ENCODE results near the gene C15orf62.

GRCh38 chr15:40771242-40771641 is 1.5 kb downstream of the C15orf62 start:
- TF ChIP-seq MLX (CRISPR knock-in tag; IDR thresholded peaks at IDR 0.05) (no peak), ATF6 (CRISPR knock-in tag; IDR thresholded peaks at IDR 0.05) (no peak)
